22Rv1 (cell line): ENCODE data around the gene SIRPD.
"Not testable (repeated sequence)": the region's sequence is repeated elsewhere in the genome, so short reads cannot be mapped to it uniquely, and the experiment has no call there.

Experiments
- H3K27ac ChIP-seq: fragments of 450-650 bp; 2 replicates; pipeline ENCODE4 v1.5.1; 2017
- ZFX ChIP-seq: fragments of 450-650 bp; IDR thresholded peaks from 2 replicates; pipeline ENCODE4 v1.6.1; 2017; ENCODE audit warnings: antibody characterized with exemption, borderline replicate concordance
- TF ChIP-seq, protein P1 (sequence below): fragments of 450-650 bp; IDR thresholded peaks from 2 replicates; pipeline ENCODE4 v1.5.1; 2017; ENCODE audit warnings: mild to moderate bottlenecking

The SIRPD gene

DNA sequence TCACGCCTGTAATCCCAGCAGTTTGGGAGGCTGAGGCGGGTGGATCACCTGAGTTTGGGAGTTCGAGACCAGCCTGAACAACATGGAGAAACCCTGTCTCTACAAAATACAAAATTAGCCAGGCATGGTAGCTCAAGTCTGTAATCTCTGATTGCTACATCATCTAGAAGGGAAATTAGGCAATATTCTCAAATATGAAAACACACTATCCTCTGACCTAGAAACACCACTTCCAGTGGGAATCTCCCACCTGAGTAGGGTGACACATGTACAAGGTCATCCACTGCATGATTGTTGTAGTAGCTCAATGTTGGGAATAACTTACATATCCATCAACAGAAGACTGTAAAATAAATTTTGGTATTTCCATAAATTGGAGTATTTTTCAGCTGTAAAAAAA lies 19.1 kb upstream of the SIRPD start:
- no peak overlapping the region for H3K27ac ChIP-seq
- TF ChIP-seq, protein P1, sequence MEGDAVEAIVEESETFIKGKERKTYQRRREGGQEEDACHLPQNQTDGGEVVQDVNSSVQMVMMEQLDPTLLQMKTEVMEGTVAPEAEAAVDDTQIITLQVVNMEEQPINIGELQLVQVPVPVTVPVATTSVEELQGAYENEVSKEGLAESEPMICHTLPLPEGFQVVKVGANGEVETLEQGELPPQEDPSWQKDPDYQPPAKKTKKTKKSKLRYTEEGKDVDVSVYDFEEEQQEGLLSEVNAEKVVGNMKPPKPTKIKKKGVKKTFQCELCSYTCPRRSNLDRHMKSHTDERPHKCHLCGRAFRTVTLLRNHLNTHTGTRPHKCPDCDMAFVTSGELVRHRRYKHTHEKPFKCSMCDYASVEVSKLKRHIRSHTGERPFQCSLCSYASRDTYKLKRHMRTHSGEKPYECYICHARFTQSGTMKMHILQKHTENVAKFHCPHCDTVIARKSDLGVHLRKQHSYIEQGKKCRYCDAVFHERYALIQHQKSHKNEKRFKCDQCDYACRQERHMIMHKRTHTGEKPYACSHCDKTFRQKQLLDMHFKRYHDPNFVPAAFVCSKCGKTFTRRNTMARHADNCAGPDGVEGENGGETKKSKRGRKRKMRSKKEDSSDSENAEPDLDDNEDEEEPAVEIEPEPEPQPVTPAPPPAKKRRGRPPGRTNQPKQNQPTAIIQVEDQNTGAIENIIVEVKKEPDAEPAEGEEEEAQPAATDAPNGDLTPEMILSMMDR = no peak
- no peak for TF ChIP-seq ZFX

DNA sequence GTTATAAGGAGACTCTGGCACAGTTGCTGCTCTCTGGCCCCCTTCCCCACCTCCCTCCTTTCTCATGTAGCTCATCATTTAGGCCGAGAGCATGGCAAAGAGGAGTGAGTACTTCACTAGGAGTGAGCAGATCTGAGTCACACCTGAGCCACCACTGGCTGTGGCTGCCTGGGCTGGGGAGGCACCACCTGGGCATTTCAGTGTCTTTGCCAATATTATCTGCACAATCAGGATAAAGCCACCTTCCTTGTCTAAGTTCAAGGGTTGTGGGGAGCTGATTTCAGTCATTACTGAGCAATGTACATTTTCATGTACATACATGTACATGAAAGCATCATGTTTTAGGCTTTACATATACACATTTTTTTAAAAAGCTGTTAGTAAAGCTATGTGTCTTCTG lies 18.5 kb upstream of the SIRPD start:
- not testable (repeated sequence) for H3K27ac ChIP-seq

DNA sequence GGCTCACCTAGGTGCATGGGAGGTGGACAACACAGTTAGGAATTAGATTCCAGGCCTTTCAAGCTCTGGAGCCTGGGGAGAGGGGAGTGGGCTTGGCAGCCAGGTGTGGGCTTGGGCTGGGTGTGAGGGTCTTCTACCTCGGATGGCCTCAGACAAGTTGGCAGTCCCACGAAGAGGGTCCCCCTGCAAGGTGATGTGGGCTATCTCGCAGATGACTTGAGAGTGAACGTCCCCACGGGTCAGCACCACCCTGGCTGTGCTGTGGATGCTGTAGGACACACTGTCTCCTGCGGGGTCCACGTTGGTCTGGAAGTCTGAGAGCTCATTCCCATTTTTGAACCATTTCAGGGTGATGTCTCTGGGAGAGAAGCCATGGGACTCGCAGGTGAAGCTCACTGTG lies 14.1 kb upstream of the SIRPD start:
- H3K27ac ChIP-seq = not testable (repeated sequence)

DNA sequence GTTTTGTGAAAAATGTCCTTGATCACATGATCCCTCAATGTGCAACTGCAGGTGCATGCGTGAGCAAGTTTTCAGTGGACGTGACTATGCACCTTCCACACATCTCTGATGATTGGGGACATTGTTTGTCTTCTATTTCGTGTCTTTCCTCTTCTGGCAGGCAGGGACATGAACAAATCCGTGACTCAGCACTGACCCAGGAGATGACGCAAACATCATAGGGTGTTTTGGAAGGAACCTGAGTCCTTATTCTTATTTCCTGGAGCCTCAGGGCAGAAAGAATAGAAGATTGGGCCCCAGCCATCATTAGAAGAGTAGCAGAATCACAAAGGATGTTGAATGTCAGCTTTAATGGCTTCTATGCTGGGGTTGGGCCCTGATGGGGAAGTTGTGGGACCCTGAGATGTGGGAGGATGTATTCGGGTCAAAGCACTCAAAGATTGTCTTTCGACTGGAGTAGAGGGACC lies 11.9 kb upstream of the SIRPD start:
- no peak overlapping the region for H3K27ac ChIP-seq
- no peak for TF ChIP-seq ZFX
- TF ChIP-seq, protein P1 = no peak

DNA sequence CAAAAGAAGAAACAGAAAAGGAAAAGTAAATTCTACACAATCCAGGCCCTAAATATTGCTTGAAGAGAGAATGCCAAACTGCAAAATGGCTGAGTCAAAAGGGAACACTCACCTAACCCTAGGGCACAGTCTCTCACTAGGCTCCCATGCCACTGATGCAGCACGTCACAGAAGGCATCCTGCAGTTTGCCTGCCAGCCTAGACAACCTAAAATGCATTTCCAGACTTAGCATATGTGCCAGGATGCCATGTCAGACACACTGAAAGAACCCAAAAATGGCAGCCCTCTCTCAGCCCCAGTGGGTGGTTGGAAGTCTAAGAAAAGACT lies 10.6 kb upstream of the SIRPD start:
- H3K27ac ChIP-seq = no peak overlapping the region
- TF ChIP-seq ZFX = no peak
- TF ChIP-seq, protein P1 = no peak

DNA sequence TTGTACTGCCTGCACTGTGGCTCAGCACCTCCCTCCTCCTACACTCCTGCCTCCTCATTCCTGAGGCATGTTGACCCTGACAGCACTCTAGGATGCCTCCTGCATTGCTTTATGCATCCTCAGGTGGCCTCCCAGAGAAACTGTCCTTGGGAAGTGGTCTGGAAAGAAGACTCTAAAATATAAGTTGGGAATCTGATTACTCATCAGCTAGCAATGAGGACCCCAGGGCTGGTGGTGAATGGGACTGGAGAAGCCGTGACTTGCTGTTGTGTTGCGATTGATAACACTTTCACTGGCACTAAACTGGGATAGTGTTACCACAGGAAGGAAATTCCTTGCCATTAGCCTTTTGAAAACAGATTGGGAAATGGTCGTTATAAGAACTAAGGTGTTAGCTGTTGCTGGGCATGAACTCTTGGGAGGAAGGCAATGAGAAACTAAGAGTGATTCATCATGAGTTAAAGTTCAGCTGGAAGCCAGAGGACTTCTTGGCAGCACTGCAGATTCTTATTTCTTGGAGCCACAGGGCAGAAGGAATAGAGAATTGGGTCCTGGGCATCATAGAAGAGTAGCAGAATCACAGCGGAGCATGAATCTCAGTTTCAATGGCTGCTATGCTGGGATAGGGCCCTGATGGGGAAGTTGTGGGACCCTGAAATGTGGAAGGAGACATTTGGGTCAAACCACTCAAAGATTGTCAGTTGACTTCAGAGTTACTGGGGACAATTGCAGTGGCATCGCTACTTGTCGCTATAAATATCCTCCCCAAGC lies 10.1 kb upstream of the SIRPD start:
- TF ChIP-seq, protein P1 = no peak
- no peak for TF ChIP-seq ZFX
- H3K27ac ChIP-seq = no peak overlapping the region

DNA sequence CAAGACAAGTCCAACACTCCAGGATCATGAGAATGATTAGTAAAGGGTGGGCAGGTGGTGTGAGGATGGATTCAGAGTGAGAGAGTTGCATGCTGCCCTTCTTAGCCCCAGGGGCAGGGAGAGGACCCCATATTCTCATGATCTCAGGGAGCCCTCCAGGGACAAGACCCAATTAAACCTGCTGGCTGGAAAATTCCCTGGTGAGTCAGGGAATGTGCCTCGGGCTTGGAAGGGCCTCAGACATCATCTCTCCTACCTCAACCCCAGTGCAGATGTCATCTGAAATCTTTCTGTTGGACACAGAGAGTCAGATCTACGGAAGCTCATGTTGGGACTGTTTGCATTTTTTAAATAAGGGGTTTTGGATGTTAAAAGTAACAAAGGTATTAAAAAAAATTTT lies 9.2 kb upstream of the SIRPD start:
- no peak overlapping the region for H3K27ac ChIP-seq
- TF ChIP-seq ZFX = no peak
- TF ChIP-seq, protein P1 = no peak

DNA sequence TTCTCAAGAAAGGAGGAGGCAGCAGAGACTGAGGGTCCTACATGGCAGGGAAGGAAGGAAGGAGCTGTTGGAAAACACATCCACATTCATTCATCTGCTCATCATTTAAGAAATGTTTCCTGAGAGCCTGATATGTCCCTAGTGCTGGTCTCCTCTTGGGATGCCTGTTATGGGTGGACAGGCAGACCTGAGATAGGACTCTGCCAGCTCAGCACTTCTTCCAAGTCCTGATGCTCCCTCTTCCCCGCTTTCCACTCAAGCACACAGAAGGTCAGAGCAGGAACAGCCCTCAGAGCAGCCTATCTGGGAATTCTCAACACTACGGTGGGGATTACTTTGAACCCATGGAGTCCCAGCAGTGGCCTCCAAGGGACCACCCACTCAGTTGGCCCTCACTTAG lies 8.0 kb upstream of the SIRPD start:
- no peak overlapping the region for H3K27ac ChIP-seq

More for the DNA sequence above, 8.0 kb upstream of the SIRPD start:
- TF ChIP-seq ZFX = no peak
- TF ChIP-seq, protein P1 = no peak
